Activated naive CD4-positive, alpha-beta T cell treated with anti-CD3 and anti-CD28 coated beads, Interleukin-2, amount 50 U/mL, for 16 hours (primary cell): Measurements from ENCODE around the gene CCNJ.

Source experiments
- DNase-seq: peaks from one replicate; pipeline ENCODE4 v3.0.0-alpha.2; 2020

CCNJ gene

DNA sequence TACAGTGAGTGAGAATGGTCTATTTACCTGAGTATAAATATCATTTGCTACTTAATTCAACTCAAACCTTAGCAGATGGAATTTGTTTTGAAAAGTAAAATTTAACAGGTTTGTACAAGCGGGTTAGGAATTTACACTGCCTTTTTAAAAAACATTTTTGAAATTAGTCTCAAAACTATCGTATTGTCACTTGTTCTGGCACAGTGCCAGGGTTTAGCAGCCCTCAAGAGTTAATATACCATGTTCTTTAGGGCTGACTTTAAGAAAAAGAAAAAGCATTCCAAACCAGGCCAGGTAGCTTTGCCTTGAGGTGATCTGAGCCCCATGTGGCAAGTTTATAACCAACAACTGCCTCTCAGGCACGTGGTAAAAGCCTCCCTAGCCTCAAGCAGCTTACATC lies 17.8 kb downstream of the CCNJ start:
- DNase-seq, result no peak

DNA sequence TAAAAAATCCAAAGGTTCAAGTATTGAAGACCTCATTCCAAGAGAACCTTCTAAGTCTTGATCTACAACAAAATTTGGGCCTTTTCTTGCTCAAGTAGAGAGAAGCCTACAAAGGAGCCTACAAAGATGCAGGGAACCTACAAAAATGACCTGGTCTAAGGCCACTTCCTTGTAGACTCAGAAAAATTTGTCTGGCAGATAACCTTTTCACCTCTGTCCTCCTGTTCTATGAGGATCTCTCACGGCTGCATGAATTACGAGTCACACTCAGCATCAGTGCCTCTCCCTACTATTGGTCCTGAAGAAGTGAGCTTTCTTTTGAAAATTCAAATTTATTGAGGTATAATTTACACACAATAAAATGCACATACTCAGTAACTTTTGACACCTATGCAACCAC lies 29.3 kb downstream of the CCNJ start:
- no peak for DNase-seq

DNA sequence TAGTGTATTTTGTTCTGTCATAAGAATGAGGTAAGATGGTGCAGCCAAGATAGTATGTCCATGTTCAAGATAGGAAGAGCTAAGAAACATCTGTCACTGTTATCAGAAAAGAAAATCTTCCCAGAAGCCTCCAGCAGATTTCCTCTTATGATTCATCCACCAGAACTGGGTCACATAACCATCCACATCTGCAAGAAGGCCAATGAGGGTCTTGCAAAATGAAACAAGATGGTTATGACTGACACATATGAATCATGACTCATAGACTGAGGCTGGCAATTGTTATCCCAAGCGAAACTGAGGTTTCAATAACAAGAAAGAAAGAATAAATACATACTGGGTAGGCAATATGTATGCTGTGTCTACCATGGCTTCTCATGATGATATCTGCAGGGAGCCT lies 30.3 kb downstream of the CCNJ start:
- no peak for DNase-seq

DNA sequence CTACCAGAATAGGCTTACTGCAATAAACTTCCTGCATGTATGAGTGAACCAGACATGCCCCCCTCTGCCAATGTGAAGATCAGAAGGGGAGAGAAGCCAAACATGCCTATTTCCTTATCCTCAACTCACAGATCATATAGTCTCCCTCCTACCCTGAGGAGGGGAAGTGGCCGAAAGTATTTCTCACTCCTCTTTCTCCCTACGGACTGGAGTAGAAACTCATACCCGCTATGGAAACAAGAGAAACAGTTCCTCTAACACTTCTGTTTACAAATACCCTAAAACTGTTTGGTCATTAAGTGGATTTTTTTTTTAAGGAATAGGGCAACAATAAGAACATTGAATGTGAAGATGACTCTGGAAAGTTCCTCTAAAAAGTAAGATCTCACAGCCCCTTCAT lies 31.4 kb downstream of the CCNJ start:
- no peak for DNase-seq

DNA sequence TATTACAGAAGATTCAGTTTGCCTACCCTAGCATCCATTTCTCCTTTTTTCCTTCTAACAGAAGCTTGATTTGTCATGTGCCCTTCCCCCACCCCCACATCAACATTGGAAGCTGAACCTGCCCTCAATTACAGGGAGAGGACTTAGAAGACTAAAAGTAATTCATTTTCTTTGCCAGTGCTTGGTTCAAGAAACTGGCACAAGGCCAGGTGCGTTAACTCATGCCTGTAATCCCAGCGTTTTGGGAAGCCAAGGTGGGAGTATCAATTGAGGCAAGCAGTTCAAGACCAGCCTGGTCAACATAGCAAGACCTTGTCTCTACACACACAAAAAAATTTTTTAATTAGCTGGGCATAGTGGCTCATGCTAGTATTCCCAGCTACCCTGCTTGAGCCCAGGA lies 32.6 kb downstream of the CCNJ start:
- DNase-seq, result no peak

DNA sequence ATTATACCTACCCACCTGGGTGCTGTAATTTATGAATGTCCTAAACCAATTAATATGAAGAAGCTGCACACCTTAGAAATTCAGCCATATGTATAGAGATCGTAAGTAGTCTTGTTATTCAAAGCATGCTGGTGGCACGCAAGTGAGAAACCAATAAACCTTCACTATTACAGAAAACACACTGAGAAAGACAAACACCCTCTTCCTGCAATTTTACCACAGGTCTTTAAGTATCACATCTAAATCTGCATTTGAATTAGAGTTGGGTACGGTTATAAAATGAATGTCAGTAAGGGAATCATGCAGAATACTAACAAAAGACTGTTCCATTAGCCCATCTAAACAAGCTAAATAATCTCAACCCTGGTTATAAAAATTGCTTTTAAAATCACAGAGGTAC lies 33.8 kb downstream of the CCNJ start:
- DNase-seq, result no peak

DNA sequence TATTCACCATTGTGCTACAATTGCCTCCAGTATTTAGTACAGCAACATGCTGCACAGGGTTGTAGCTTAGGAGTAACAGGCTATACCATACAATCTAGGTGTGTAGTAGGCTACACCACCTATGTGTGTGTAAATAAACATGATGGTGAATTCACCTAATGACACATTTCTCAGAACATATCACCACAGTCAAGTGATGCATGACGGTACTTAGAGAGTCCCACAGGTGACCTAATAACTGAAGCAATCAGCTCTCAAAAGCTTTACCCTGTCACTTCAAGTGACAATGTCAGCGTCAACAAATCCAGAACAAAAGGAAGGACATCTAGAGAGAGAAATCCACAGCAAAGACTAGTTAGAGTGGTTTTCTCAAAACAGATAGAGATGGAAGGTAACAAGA lies 38.8 kb downstream of the CCNJ start:
- DNase-seq, result no peak

DNA sequence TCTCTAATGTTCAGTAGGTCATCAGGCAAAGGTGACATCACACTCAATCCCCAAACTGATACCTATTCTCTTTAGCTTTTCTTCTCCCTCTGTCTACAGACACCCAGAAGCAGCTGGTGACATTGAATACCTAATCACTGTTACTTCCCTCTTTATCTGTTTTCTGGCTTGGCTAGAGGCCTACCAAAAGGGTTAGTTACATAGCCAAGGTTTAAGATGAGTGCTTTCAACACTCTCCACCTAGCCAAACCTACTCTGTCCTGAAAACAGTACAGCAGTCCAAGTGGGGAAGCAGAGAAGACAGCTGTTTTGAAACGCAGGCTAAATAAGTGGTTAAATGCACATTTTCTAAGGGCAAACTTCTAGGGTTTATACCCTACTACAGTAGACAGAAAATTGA lies 39.4 kb downstream of the CCNJ start:
- no peak for DNase-seq

DNA sequence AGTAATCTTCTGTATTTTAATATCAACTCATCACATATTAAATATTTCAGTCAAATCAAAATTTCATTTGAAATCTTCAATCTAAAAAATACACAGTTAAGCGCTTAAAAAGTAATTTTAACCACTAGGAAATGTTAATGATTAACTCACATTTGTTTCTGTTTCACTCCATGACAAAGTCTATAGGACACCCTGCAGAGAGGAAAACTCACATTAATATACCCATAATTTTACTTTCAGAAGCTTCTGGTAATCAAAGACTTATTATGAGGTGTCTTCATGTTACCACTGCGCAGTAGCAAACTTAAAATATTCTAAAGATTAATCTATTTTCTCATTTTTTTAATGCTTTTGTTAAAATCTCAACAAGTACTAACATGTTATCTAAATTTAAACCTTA lies 45.7 kb downstream of the CCNJ start:
- DNase-seq, result no peak

DNA sequence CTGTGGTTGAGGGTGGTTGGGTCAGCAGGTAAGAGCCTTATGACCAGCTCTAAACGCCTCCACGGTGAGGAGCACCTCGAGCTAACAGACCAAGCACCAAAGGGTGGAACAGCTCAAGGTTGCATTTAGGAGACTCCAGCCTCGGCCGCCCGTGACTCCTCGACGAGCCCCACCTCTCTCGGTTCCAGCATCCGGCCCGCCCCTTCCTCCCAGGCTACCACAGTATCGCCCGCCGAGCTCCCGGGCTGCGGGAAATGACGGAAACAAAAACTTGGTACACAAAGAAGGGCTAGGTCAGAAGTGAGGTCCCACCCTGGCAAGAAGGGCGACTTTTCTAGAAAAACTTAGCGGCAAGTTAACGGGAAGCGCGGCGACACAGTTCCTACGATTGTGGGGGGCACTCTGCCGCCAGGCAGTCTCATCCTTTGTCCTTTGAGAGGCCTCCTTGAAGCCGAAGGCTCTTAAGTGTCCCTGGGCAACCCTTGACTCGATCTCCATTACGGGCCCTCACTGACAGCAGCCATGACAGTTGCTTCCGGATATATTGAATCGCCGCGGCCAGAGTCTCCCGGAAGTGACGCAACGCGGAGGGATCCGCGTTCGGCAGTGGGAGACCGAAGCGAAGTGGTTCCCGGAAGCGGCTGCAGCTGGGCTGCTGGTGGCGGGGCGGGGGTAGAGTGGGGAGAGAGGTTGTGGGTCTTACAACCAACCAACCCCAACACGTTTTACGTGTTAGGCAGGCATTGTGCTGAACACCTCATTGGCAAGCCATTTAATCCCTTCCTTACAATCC lies 46.5 kb downstream of the CCNJ start:
- peak; percentile 93 for DNase-seq

DNA sequence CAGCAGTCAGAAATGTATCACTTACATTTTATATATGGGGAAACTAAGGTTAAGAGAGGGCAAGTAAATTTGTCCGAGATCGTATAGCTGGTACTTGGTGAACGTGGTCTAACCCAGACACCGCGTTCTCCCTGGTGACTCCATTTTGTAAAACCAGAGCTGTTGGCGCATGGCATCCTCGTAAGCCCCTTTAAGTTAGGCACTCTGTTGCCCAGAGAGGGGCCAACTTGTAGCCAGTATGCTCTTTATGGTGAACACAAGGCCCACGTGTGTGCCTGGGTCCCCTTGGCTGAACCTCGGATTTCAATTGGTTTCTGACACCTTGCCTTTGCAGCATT lies 47.0 kb downstream of the CCNJ start:
- DNase-seq, result no peak

DNA sequence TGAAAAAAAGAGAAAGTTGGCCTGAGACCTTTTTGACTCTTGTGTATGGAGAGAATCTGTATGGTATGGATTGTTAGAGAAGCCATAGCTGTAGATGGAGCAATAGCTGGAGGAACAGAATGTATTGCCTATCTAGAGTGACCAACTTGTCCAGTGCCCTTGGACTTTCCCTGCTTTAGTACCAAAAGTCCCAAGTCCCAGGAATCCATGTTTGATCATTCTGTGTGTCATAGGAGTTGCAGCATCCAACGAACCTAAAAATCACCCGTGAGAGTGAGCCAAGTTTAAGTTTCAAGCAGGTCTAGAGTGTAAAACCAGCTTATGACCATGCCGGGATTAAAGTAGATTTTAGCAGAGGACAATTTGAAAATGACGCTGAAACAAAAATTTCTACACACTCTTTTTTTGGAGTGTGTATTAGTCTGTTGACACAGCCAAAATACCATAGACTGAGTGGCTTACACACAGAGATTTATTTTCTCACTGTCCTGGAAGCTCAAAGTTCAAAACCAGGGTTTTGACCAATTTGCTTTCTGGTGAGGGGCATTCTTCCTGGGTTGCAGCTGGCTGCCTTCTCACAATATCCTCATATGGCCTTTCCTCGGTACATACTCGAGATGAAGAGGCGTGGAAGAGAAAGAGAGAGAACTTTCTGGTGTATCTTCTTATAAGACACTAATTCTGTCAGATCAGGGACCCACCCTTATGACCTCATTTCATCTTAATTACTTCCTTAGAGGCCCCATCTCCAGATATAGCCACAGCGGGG lies 49.8 kb downstream of the CCNJ start:
- no peak for DNase-seq

DNA sequence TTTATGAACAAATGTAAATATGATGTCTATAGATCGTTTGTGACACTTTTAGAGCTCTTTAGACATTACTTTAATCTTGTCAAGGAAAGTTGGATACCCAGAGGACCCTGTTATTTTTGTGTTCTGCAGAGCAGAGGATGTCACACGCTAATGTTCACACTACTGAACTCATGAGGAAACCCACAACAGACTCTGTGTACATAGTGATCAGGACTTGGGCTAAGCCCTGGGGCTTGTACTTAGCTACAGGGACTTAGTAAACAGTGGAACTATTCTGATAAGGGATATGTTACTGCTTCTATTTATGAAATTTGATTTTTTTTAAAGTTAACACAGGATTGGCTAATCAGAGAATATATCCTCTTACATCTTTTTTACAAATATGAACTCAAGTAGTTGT lies 50.6 kb downstream of the CCNJ start:
- DNase-seq, result no peak

DNA sequence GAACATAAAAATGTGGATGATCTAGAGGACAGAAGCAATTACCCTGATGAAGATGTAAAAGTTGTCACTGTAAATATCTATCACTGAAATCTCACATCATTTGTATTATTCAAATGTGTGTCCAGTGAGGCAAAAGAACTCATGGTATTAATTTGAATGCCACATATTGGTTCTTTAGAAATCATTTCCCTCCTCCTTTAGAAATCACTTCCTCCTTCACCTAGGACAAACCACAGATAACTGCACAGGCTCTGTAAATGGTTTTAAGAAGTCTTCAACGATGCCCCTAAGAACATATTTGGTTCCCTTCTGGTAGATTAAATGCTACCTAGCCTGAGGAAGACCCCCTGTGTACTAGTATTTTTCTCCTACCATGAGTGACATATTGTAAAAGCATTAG lies 53.6 kb downstream of the CCNJ start:
- no peak for DNase-seq

DNA sequence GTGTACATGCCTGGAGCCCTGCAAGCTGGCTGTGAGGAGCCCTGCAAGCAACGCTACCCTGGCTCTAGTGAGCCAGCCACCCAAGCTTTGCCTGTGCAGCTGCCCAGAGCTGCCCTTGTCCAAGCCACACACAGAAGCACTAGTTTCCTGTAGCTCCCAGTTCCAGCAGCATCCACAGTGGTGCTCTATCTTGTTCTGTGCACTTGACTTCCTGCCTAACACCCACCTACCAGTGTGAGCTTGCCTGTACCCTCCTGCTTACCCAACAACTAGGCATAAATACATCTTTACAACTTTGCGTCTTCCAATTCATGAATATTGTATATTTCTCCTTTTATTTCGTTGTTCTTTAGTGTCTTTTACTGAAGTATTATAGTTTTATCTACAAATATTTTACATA lies 54.5 kb downstream of the CCNJ start:
- DNase-seq, result no peak

DNA sequence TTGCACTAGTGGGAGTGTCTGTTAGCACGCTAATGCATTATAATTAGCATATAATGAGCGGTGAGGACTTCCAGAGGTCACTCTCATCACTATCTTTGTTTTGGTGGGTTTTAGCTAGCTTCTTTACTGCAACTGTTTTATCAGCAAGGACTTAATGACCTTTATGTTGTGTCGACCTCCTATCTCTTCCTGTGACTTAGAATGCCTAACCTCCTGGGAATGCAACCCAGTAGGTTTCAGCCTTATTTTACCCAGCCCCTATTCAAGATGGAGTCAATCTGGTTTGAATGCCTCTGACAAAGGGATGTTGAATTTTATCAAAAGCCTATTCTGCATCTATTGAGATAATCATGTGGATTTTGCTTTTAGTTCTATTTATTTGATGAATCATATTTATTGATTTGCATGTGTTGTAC lies 64.2 kb downstream of the CCNJ start:
- no peak for DNase-seq
